ENCODE data around the gene FN1.

The FN1 gene

GRCh38 chr2:215405722-215406581 is 29.9 kb downstream of the FN1 start:
- DNase-seq: no peak

DNA sequence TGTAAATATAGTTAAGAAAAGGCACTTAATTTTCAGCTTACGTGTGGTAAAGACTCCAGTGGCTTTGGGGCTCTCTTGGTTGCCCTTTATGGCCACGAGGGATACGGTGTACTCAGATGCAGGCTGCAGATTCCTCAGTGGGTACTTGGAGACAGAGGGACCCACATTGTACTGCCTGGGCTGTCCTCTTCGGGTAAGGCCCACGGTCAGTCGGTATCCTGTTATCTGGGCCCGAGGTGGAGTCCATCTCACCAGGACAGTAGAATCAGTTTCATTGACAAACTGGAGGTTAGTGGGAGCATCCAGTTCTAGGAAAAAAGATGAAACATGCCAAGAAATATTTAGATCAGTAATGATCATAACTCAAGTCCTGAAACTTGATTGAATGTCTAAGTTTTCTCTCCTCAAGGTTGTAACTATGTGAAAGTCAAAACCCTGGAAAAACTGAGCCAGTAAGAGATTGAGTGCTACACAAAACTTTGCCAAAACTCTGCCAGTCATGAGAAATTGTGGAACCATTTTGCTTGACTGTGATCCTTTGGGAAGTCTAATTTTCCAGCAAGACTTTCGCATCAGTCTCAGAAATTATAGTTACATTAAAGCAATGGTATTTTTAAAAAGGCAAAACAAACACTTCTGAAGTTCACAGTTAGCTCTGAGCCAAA is 31.4 kb downstream of the FN1 start:
- no peak for DNase-seq

- DNase-seq: no peak
Measured at GRCh38 chr2:215403441-215404347, 32.2 kb downstream of the FN1 start.

DNA sequence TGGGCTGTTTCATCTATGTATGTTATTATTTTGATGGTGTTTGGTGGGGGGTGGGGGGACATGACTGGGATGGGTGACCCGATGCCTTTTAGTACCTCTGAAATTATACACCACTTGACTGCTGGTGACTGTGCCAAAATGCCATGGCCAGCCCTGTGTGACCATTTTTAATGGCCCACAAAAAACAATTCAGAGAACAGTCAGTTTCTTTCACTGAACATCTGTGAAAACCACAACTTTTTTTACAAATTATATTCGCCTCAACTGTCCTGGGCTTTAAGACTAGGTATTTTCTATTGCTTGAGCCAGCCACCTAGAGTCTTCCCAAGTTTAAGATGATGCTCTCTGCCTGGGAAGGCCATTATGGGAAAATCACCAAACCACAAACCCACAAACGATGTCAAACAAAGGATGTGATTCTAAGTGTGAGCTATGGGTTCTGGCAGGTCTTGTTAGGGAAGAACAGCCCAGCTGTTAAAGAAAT is 33.9 kb downstream of the FN1 start:
- no peak for DNase-seq

GRCh38 chr2:215399067-215399716 is 36.7 kb downstream of the FN1 start:
- DNase-seq: no peak

- DNase-seq: no peak
Measured at GRCh38 chr2:215397632-215398341, 38.1 kb downstream of the FN1 start.

DNA sequence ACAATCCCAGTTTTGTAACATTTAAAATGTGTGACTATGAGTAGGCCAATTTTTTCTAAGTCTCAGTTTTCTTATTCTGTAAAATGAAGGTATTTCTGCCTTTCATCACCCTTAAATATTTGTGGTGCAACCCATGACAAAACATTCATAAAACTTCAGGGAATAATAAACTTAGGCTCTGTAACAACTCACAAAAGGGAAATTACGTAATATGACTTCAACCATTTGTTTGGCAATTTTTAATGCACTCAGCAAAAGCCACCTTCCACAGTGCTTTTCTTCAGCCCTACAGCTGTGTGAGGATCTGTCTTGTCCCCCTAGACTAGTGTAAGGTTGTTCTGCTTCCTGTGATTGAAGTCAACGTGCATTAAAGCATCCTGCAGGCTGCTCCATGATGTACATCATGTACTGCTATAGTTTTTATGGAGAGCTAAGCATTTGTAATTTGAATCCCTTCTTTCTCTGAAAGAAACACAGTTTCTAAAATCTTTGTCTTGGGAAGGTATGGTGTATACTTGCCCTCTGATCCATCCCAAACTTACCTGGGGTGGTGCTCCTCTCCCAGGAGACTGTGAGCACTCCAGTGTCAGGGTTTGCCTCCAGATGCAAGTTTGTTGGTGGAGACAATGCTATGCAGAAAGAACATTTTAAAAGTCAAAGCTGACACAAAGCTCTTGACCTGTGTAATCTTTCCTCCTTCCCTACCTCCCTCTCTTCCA is 39.1 kb downstream of the FN1 start:
- DNase-seq: no peak

- no peak for DNase-seq
Measured at GRCh38 chr2:215395687-215396460, 40.0 kb downstream of the FN1 start.

GRCh38 chr2:215394102-215394805 is 41.6 kb downstream of the FN1 start:
- DNase-seq: no peak

DNA sequence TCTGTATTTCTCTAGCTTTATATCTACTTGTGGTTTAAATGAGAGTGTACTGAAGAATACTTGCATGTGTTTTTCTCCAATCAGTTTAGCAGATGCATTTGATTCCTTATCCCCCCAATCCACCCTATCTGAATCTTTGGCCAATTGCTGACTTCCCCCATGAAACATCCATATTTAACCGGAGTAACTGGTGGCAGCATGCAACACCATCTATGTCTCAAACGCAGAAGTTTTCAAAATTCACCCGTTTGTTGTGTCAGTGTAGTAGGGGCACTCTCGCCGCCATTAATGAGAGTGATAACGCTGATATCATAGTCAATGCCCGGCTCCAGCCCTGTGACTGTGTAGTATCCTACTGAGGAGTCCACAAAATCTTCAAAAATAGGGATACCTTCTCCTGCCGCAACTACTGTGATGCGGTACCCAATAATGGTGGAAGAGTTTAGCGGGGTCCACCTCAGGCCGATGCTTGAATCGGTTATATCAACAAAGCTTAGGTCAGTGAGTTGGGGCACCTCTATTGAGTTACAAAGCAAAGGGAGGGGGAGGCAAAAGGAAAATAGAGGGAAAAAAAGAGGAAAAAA is 43.1 kb downstream of the FN1 start:
- DNase-seq: no peak

- DNase-seq: no peak
Measured at GRCh38 chr2:215392164-215392563, 43.7 kb downstream of the FN1 start.

DNA sequence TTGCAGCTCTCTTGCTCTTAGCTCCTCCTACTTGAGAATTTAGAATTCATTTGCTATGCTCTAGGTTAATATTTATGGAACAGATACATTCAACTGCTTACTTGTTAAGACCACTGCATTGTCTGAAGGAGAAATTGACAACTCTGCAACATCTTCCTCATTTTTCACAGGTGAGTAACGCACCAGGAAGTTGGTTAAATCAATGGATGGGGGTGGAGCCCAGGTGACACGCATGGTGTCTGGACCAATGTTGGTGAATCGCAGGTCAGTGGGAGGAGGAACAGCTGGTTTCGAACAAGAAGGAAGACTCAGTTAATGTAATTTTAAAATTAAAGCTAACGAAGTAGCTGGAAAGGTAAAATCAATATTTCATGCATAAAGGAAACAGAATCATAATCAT is 44.3 kb downstream of the FN1 start:
- no peak for DNase-seq

- no peak for DNase-seq
Measured at GRCh38 chr2:215390550-215390913, 45.3 kb downstream of the FN1 start.

DNA sequence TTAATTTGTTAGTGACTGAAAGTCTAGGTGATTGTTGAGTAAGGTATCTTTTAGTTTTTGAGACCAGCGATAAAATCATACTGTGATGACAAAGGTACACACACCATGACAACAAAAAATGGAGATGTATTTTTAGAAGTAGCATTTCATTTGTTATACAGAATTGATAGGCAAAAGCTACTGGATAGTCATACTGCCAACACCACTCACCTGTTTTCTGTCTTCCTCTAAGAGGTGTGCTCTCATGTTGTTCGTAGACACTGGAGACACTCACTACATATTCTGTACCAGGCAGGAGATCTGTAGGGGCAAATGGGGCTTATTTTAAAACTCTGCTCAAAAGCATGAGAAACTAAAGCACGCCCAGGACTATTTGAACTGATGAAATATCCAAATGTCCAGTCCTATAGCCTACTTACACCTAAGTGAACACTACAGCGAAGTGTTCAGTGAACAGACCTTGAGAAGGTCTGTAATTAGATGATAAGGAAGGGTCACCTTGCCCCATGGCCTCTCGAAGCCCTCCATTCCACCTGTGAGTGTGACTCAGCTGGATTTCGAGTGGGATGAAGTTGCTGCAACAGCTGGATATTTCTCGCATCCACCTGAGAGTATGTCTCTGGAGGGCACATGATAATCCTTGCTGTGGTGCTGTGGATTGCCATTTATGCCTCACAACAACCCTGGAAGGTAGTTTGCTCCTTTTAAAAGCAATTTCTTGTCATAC is 47.7 kb downstream of the FN1 start:
- no peak for DNase-seq

DNA sequence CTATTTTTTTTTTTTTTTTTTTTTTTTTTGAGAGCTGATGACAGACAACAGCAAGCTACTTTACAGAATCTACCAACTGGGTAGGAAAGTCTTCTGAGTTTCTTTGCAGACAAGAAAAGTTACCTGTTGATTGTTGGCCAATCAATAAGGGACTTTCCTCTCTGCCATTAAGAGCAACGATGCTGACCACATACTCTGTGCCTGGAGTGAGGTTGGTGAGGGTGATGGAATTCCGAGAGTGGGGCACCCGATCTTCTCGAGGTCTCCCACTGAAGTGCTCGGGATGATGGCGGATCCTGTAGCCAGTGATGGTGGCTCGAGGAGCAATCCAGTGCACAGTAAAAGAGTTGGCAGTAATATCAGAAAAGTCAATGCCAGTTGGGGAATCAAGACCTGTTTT is 49.3 kb downstream of the FN1 start:
- DNase-seq: no peak

GRCh38 chr2:215384710-215385109 is 51.2 kb downstream of the FN1 start:
- no peak for DNase-seq

DNA sequence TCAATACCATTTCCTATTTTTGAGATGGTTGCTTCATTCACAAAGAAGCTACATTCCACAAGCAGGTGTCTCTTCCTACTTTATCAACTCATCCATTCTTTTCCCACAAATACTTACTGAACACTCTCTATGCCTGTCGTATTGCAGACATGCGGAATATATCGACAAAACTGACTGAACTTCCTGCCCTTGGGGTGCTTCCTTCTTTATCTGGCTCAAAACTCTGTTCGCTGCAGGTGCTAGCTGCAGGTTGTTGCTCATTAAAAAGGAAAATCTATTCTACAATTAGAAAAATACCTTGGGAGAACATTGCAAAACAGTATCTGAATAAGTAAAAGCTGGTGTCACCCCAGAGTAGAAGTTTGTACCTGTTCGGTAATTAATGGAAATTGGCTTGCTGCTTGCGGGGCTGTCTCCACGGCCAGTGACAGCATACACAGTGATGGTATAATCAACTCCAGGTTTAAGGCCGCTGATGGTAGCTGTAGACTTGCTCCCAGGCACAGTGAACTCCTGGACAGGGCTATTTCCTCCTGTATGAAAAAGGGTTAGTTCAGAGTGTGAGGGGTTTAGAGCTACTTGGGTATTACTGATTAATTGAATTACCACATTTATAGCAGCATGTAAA is 52.1 kb downstream of the FN1 start:
- DNase-seq: no peak

DNA sequence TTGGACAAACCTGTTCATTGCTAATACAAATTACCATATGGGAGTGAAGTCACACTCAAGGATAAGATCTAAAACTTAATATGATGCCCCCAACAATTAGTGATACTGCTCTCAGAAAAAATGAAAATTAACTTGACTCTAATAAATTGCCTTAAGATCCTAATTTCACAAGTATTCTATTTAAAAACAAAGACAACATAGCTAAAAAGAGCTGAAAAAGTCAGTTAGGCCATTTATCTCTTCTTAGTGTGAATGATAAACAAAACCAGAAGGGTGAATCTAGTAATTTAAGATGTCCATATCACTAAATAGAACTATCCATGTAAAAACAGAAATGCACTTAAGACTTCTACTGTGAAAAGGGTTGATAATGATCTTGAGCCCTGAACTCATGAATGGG is 53.4 kb downstream of the FN1 start:
- no peak for DNase-seq

All from activated naive CD4-positive, alpha-beta T cell treated with anti-CD3 and anti-CD28 coated beads, Interleukin-2, amount 50 U/mL, for 16 hours (primary cell).